Measurements from ENCODE around the gene ATP6V1C2. TPM values are rescaled to one million over a fixed set of nuclear protein-coding genes. Genes with fewer than 3 reads are reported as not detected.

ATP6V1C2 gene
- total and polyA plus RNA-seq, 2 donors from 2014 or later: 4.2 to 38.0 TPM

- no peaks in the 10 kb centered on the region for H3K36me3 ChIP-seq (ENCODE audit: control insufficient read depth in 2 of 3, insufficient read depth in 3 of 3, low read length in 3 of 3)
- H3K27ac ChIP-seq (ENCODE audit: low read depth in 2 of 2, low read length in 2 of 2): no peak overlapping the region
- no peak overlapping the region for H3K9ac ChIP-seq (ENCODE audit: low read length in 3 of 3)
- intact Hi-C loops (cut with DNase I): no loop called here
- no peaks in the 10 kb centered on the region for H3K27me3 ChIP-seq (ENCODE audit: control insufficient read depth, insufficient read depth, low read length)
- DNase-seq (no peak), FAIRE-seq (no peak)
- no peak for TF ChIP-seq CTCF (IDR thresholded peaks at IDR 0.05; ENCODE audit: borderline replicate concordance, extremely low read depth, insufficient read depth)
- no peaks in the 10 kb centered on the region for H3K4me1 ChIP-seq (ENCODE audit: control insufficient read depth in 2 of 3, insufficient read depth in 2 of 3, low read depth in 1 of 3, low read length in 3 of 3)
- H3K9me3 ChIP-seq (ENCODE audit: control insufficient read depth in 2 of 3, insufficient read depth in 1 of 3, low read length in 3 of 3): no peaks in the 10 kb centered on the region
- H3K4me3 ChIP-seq (ENCODE audit: low read length in 3 of 3): no peak overlapping the region
Observed at GRCh38 chr2:10704034-10704594, 17.3 kb upstream of the ATP6V1C2 start.

GRCh38 chr2:10706033-10706432, 15.4 kb upstream of the ATP6V1C2 start:
- intact Hi-C loops (cut with DNase I): no loop called here
- no peak for FAIRE-seq

GRCh38 chr2:10707831-10708230, 13.6 kb upstream of the ATP6V1C2 start:
- Histone ChIP-seq H3K27me3 (ENCODE audit: control insufficient read depth, insufficient read depth, low read length) (no peaks in the 10 kb centered on the region), H3K9ac (ENCODE audit: low read length in 3 of 3) (no peak overlapping the region), H3K4me3 (ENCODE audit: low read length in 3 of 3) (no peak overlapping the region), H3K4me1 (ENCODE audit: control insufficient read depth in 2 of 3, insufficient read depth in 2 of 3, low read depth in 1 of 3, low read length in 3 of 3) (no peaks in the 10 kb centered on the region), H3K9me3 (ENCODE audit: control insufficient read depth in 2 of 3, insufficient read depth in 1 of 3, low read length in 3 of 3) (no peaks in the 10 kb centered on the region), H3K36me3 (ENCODE audit: control insufficient read depth in 2 of 3, insufficient read depth in 3 of 3, low read length in 3 of 3) (no peaks in the 10 kb centered on the region), H3K27ac (ENCODE audit: low read depth in 2 of 2, low read length in 2 of 2) (no peak overlapping the region)
- DNase-seq: no peak
- TF ChIP-seq CTCF (IDR thresholded peaks at IDR 0.05; ENCODE audit: borderline replicate concordance, extremely low read depth, insufficient read depth): no peak
- no peak for FAIRE-seq
- intact Hi-C loops (cut with DNase I): no loop called here

More at GRCh38 chr2:10706033-10706432, 15.4 kb upstream of the ATP6V1C2 start:
- Histone ChIP-seq H3K4me1 (ENCODE audit: control insufficient read depth in 2 of 3, insufficient read depth in 2 of 3, low read depth in 1 of 3, low read length in 3 of 3) (no peaks in the 10 kb centered on the region), H3K27me3 (ENCODE audit: control insufficient read depth, insufficient read depth, low read length) (no peaks in the 10 kb centered on the region), H3K9me3 (ENCODE audit: control insufficient read depth in 2 of 3, insufficient read depth in 1 of 3, low read length in 3 of 3) (no peaks in the 10 kb centered on the region), H3K36me3 (ENCODE audit: control insufficient read depth in 2 of 3, insufficient read depth in 3 of 3, low read length in 3 of 3) (no peaks in the 10 kb centered on the region), H3K4me3 (ENCODE audit: low read length in 3 of 3) (no peak overlapping the region), H3K27ac (ENCODE audit: low read depth in 2 of 2, low read length in 2 of 2) (no peak overlapping the region), H3K9ac (ENCODE audit: low read length in 3 of 3) (no peak overlapping the region)
- TF ChIP-seq CTCF (IDR thresholded peaks at IDR 0.05; ENCODE audit: borderline replicate concordance, extremely low read depth, insufficient read depth): no peak
- no peak for DNase-seq

All from kidney (tissue), 14 donors.